GM12865 (cell line): ENCODE data around the gene RHOU.

ENCODE experiments used
- DNase-seq: peaks from one replicate; pipeline ENCODE4 v3.0.0; 2010; ENCODE audit warnings: low read depth
- H3K4me3 ChIP-seq: 2 replicates; pipeline ENCODE4 v1.5.1; 2011; ENCODE audit warnings: mild to moderate bottlenecking, low read depth, low read length, control low read depth
- CTCF ChIP-seq: IDR thresholded peaks from 2 replicates; pipeline ENCODE4 v1.5.1; 2011; ENCODE audit warnings: low read length, control low read depth, low read depth, inconsistent platforms; ENCODE audit not compliant: insufficient read depth; ENCODE audit errors: missing control alignments

The RHOU gene

GRCh38 chr1:228697207-228698016, 37.9 kb upstream of the RHOU start:
- no peak for TF ChIP-seq CTCF
- H3K4me3 ChIP-seq: no peak overlapping the region
- no peak for DNase-seq

GRCh38 chr1:228698017-228698329, 37.3 kb upstream of the RHOU start:
- DNase-seq: no peak
- no peak overlapping the region for H3K4me3 ChIP-seq
- no peak for TF ChIP-seq CTCF

GRCh38 chr1:228702433-228702832, 32.8 kb upstream of the RHOU start:
- no peak for DNase-seq
- TF ChIP-seq CTCF: no peak
- H3K4me3 ChIP-seq: no peak overlapping the region

GRCh38 chr1:228706305-228706704, 29.0 kb upstream of the RHOU start:
- no peak for TF ChIP-seq CTCF
- H3K4me3 ChIP-seq: no peak overlapping the region

GRCh38 chr1:228717081-228717480, 18.2 kb upstream of the RHOU start:
- TF ChIP-seq CTCF: no peak
- H3K4me3 ChIP-seq: no peak overlapping the region
- DNase-seq: no peak

More at GRCh38 chr1:228706305-228706704, 29.0 kb upstream of the RHOU start:
- no peak for DNase-seq

- no peak for DNase-seq
- H3K4me3 ChIP-seq: no peak overlapping the region
- TF ChIP-seq CTCF: no peak
These were observed 13.9 kb upstream of the RHOU start for GRCh38 chr1:228721407-228721806.

GRCh38 chr1:228723287-228723686, 12.0 kb upstream of the RHOU start:
- no peak for DNase-seq
- no peak overlapping the region for H3K4me3 ChIP-seq
- TF ChIP-seq CTCF: no peak
